Fibroblast of the aortic adventitia (primary cell): ENCODE results near the gene IL12RB2. TPM values are rescaled to one million over a fixed set of nuclear protein-coding genes. Genes with fewer than 3 reads are reported as not detected.

Experiments used
- DNase-seq: peaks from one replicate; pipeline ENCODE4 v3.0.0-alpha.2; 2010; ENCODE audit warnings: low read depth
- H3K4me3 ChIP-seq: 2 replicates; pipeline ENCODE4 v1.5.1; 2011; ENCODE audit warnings: low read depth, mild to moderate bottlenecking, control low read depth, low read length, moderate library complexity
- CTCF ChIP-seq: IDR thresholded peaks from 2 replicates; pipeline ENCODE4 v1.5.1; 2011; ENCODE audit warnings: mild to moderate bottlenecking, low read length, control low read depth, inconsistent platforms; ENCODE audit not compliant: insufficient read depth
- total RNA-seq: library from RNA; depleted of rRNA; stranded (reverse); fragments of >200 nt; gene quantifications from 2 replicates; pipeline ENCODE4 v1.2.3, GENCODE V29; 2012; ENCODE audit warnings: low replicate concordance

IL12RB2 gene
- total RNA-seq, 1 donor: not detected

GRCh38 chr1:67382292-67382691 lies 74.6 kb downstream of the IL12RB2 start:
- no peak for TF ChIP-seq CTCF
- no peak overlapping the region for H3K4me3 ChIP-seq
- no peak for DNase-seq

- DNase-seq: no peak
- TF ChIP-seq CTCF: no peak
- no peak overlapping the region for H3K4me3 ChIP-seq
Observed at GRCh38 chr1:67383999-67384638, 76.4 kb downstream of the IL12RB2 start.

- TF ChIP-seq CTCF: no peak
- H3K4me3 ChIP-seq: no peak overlapping the region
- peak; percentile 77 for DNase-seq
Observed at GRCh38 chr1:67390041-67390887, 82.6 kb downstream of the IL12RB2 start.

- DNase-seq: no peak
- H3K4me3 ChIP-seq: no peak overlapping the region
- no peak for TF ChIP-seq CTCF
Observed at GRCh38 chr1:67393240-67393639, 85.6 kb downstream of the IL12RB2 start.

- no peak for DNase-seq
- no peak overlapping the region for H3K4me3 ChIP-seq
- TF ChIP-seq CTCF: no peak
Observed at GRCh38 chr1:67393737-67394136, 86.1 kb downstream of the IL12RB2 start.

GRCh38 chr1:67394548-67394947 lies 86.9 kb downstream of the IL12RB2 start:
- no peak for DNase-seq
- H3K4me3 ChIP-seq: no peak overlapping the region
- TF ChIP-seq CTCF: no peak
